Loucy (cell line): ENCODE results near the gene COL1A1.

Experiments used
- CTCF ChIP-seq: fragments of 200-600 bp; sonication (generic); conservative IDR thresholded peaks from 2 replicates; pipeline ENCODE4 v1.5.1; 2014; ENCODE audit warnings: mild to moderate bottlenecking, antibody characterized with exemption, low read length
- EZH2phosphoT487 ChIP-seq: fragments of 200-600 bp; IDR thresholded peaks from 2 replicates; pipeline ENCODE4 v1.6.1; 2018; ENCODE audit warnings: antibody characterized with exemption, mild to moderate bottlenecking, moderate library complexity, borderline replicate concordance

DNA sequence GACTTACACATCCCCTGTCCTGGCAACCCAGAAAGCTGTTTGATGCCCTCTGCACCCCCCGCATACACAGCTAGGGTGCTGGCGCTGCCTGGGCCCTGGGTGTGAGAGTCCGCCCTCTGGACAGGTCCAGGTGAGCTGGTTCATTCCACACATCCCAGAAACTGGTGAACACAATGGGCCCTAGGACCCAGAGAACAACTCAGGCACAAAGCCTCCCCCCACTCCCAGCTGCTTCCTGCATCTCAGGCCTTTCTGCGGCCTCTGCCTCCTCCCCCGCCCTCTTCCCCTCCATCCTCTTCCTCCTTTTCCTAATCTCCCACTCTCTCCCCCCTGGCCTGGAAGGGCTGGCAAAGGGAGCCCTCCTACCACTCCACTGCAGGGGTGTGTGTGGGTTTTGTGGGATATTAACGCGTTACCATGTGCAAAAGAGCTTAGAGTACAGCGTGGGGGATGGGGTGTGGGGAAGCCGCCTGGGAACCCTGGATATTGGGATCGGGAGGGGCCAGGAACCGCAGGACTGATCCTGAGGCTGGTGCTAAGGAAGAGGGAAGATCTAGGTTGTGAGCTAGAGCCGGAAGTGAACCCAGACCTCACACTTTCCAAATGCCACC, 49.4 kb downstream of the COL1A1 start:
- TF ChIP-seq CTCF (no peak), EZH2phosphoT487 (no peak)
